Uterus (tissue), 2 donors: ENCODE results near the gene INSRR.

Source experiments
- CTCF ChIP-seq, 4 experiments: fragments of 200-600 bp in 2 of 4; fragments of 450-650 bp in 2 of 4; sonication (generic) in 2 of 4; IDR thresholded peaks; one replicate each; pipeline ENCODE4 v1.5.1; 2016 to 2019; ENCODE audit warnings: antibody characterized with exemption in 4 of 4, mild to moderate bottlenecking in 2 of 4, moderate library complexity in 1 of 4
- POLR2A ChIP-seq, 2 donors: fragments of 450-650 bp; IDR thresholded peaks; one replicate each; pipeline ENCODE4 v1.6.1; 2016; ENCODE audit warnings: antibody characterized with exemption in 2 of 2, mild to moderate bottlenecking in 1 of 2, moderate library complexity in 1 of 2

- TF ChIP-seq POLR2A (IDR thresholded peaks at IDR 0.05): no peak
- no peak for TF ChIP-seq CTCF (IDR thresholded peaks at IDR 0.05)
These were observed 10.5 kb upstream of the INSRR start for GRCh38 chr1:156869455-156869854.
